Activated T-cell treated with anti-CD3 and anti-CD28 coated beads, Interleukin-2, amount 50 U/mL, for 24 hours (primary cell): ENCODE results near the gene TCF7L1.
"Not testable (repeated sequence)": the region's sequence is repeated elsewhere in the genome, so short reads cannot be mapped to it uniquely, and the experiment has no call there.

Experiments used
- DNase-seq: peaks from one replicate; pipeline ENCODE4 v3.0.0-alpha.2; 2020
- H3K27ac Mint-ChIP-seq: 2 replicates; pipeline ENCODE4 v1.8.0; 2020; ENCODE audit warnings: mild to moderate bottlenecking, mixed read lengths
- H3K27me3 Mint-ChIP-seq: 2 replicates; pipeline ENCODE4 v1.8.0; 2020; ENCODE audit warnings: mixed read lengths
- H3K36me3 Mint-ChIP-seq: 2 replicates; pipeline ENCODE4 v1.8.0; 2020; ENCODE audit warnings: low read depth, mixed read lengths
- H3K4me1 Mint-ChIP-seq: 2 replicates; pipeline ENCODE4 v1.8.0; 2020; ENCODE audit warnings: low read depth, mixed read lengths
- H3K4me3 Mint-ChIP-seq: 2 replicates; pipeline ENCODE4 v1.8.0; 2020; ENCODE audit warnings: mild to moderate bottlenecking, moderate library complexity, mixed read lengths
- H3K9me3 Mint-ChIP-seq: 2 replicates; pipeline ENCODE4 v1.8.0; 2020; ENCODE audit warnings: mixed read lengths

TCF7L1 gene

GRCh38 chr2:85323351-85323987, 190.3 kb downstream of the TCF7L1 start:
- Mint-ChIP-seq H3K36me3 (peaks cover 98% of the 10 kb centered on the region), H3K27me3 (no peaks in the 10 kb centered on the region), H3K4me1 (peaks cover 69% of the 10 kb centered on the region), H3K4me3 (peak overlapping the region; percentile 94), H3K9me3 (no peaks in the 10 kb centered on the region), H3K27ac (peak overlapping the region; percentile 98)
- no peak for DNase-seq

DNA sequence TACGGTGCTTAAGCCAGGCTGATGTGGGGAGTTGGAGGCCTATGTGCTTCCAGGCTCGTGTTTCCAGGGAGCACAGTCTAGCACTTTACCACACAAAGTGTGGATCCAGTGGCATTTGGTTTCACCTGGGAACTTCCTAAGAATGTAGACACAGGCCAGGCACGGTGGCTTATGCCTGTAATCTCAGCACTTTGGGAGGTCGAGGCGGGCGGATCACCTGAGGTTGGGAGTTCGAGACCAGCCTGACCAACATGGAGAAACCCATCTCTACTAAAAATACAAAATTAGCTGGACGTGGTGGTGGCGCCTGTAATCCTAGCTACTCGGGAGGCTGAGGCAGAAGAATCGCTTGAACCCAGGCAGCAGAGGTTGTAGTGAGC, 190.8 kb downstream of the TCF7L1 start:
- peak overlapping the region; percentile 98 for H3K27ac Mint-ChIP-seq
- peak overlapping the region; percentile 94 for H3K4me3 Mint-ChIP-seq
- H3K4me1 Mint-ChIP-seq, result peaks cover 68% of the 10 kb centered on the region
- DNase-seq, H3K27me3 Mint-ChIP-seq, H3K9me3 Mint-ChIP-seq: not testable (repeated sequence)
- H3K36me3 Mint-ChIP-seq, result peaks cover 95% of the 10 kb centered on the region

DNA sequence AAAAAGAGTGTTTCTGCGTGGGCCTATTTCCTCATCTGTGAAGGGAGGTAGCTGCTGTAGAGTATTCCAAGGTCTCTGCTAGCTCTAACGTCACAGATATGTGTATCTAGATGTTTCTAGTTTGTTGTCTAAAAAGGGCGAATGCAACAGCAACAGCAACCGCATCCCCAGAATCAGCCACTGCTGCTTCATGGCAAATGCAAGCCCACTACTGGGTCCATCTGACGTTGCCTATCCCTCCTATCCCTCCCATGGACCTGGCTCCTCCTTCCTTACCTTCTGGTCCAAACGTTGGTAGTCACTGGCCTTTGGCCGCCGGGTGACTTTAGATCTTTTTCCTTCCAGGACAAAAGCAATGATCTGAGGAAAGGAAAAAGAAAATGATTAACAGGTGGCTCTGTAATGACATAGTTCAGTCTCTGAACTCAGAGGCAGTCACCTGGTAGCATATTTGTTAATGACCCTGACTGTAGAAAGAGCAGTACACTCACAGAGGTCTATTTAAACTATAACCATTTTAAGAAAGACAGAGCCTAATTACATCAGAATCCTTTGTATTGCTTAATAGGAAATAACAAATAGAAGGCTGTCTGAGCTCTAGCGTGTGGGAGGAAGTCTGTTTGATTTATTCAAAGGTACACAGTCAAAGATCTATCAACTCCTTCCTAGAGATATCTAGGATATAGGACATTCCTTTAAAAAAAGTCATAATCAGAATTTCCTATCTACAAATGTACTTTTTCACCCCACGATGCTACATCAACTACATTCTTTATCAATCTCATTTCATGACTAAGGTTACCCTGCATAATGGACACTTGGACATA, 191.7 kb downstream of the TCF7L1 start:
- peaks cover 87% of the 10 kb centered on the region for H3K36me3 Mint-ChIP-seq
- H3K27me3 Mint-ChIP-seq, result no peaks in the 10 kb centered on the region

DNA sequence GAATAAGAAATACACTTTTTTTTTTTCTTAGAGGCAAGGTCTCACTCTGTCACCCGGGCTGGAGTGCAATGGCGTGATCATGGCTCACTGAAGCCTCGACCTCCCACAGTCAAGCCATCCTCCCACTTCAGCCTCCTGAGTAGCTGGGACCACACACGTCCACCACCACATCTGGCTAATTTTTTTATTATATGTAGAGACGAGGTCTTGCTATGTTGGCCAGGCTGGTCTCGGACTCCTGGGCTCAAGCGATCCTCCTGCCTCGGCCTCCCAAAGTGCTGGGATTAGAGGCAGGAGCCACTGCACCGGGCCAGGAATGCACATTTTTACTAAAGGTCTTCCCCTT, 192.2 kb downstream of the TCF7L1 start:
- Mint-ChIP-seq H3K27ac (peak overlapping the region; percentile 98), H3K4me3 (peak overlapping the region; percentile 94), H3K27me3 (no peaks in the 10 kb centered on the region), H3K36me3 (peaks cover 81% of the 10 kb centered on the region), H3K4me1 (peaks cover 59% of the 10 kb centered on the region), H3K9me3 (no peaks in the 10 kb centered on the region)
- DNase-seq, result no peak

More for the DNA sequence above, 191.7 kb downstream of the TCF7L1 start:
- Mint-ChIP-seq H3K27ac (peak overlapping the region; percentile 98), H3K4me1 (peaks cover 65% of the 10 kb centered on the region), H3K4me3 (peak overlapping the region; percentile 94), H3K9me3 (no peaks in the 10 kb centered on the region)
- DNase-seq, result no peak

DNA sequence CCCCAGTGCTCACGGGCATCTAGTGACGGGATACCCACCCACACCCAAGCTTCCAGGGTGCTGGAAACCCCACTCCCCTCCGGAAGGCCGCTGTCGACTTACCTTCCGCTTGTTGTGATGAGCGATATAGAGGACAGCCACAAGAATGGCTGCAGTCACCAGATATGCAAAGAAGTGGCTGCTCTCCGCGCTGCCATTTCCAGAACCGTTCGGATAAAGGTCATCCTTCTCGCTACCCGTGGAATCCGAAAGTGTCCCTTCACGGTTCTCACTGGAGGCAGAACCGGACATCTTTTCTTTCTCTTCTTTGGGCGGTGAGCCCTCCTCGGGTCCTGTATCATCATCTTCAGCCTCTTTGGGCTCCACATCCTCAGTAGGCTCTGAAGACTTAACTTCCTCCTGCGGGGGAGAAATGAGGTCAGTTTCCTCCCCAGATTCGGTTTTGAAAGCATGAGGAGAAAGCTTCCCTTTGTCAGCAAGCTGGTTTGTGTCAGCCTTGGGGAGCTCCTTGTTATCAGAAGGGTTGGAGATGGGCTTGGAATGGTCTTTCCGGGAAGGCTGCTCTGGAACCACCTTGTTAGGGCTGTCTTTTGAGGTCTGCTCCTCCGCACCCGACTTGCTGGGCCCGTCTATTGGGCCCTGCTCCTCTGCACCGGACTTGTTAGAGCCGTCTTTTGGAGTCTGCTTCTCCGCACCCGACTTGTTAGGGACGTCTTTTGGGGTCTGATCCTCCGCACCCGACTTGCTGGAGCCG, 193.4 kb downstream of the TCF7L1 start:
- Mint-ChIP-seq H3K4me3 (peak overlapping the region; percentile 94), H3K36me3 (peaks cover 69% of the 10 kb centered on the region), H3K9me3 (no peaks in the 10 kb centered on the region), H3K27ac (peak overlapping the region; percentile 98), H3K27me3 (no peaks in the 10 kb centered on the region), H3K4me1 (peaks cover 57% of the 10 kb centered on the region)
- peak; percentile 73 for DNase-seq

GRCh38 chr2:85327160-85327821, 194.1 kb downstream of the TCF7L1 start:
- Mint-ChIP-seq H3K4me3 (peak overlapping the region; percentile 94), H3K27ac (peak overlapping the region; percentile 98), H3K9me3 (no peaks in the 10 kb centered on the region), H3K27me3 (no peaks in the 10 kb centered on the region), H3K4me1 (peaks cover 52% of the 10 kb centered on the region), H3K36me3 (peaks cover 62% of the 10 kb centered on the region)
- no peak for DNase-seq

- H3K36me3 Mint-ChIP-seq, result peaks cover 55% of the 10 kb centered on the region
Measured at GRCh38 chr2:85327822-85328617, 194.8 kb downstream of the TCF7L1 start, which contains the start of gene TGOLN2. TGOLN2 (minus strand) TSS chr2:85327989; CDS start chr2:85327962, 27 bp downstream.

GRCh38 chr2:85329181-85329651, 196.0 kb downstream of the TCF7L1 start:
- no peak for DNase-seq
- H3K36me3 Mint-ChIP-seq, result peaks cover 43% of the 10 kb centered on the region
- H3K27ac Mint-ChIP-seq, result peak overlapping the region; percentile 57
- peak overlapping the region; percentile 94 for H3K4me3 Mint-ChIP-seq
- no peaks in the 10 kb centered on the region for H3K9me3 Mint-ChIP-seq
- H3K4me1 Mint-ChIP-seq, result peaks cover 35% of the 10 kb centered on the region
- no peaks in the 10 kb centered on the region for H3K27me3 Mint-ChIP-seq

More at GRCh38 chr2:85327822-85328617, 194.8 kb downstream of the TCF7L1 start, which contains the start of gene TGOLN2:
- peak within 1 kb of the TSS; percentile 98 for H3K27ac Mint-ChIP-seq
- H3K27me3 Mint-ChIP-seq, result no peaks in the 10 kb centered on the region
- DNase-seq, result peak; percentile 94
- H3K4me1 Mint-ChIP-seq, result peaks cover 45% of the 10 kb centered on the region
- H3K9me3 Mint-ChIP-seq, result no peaks in the 10 kb centered on the region
- peak within 1 kb of the TSS; percentile 94 for H3K4me3 Mint-ChIP-seq

DNA sequence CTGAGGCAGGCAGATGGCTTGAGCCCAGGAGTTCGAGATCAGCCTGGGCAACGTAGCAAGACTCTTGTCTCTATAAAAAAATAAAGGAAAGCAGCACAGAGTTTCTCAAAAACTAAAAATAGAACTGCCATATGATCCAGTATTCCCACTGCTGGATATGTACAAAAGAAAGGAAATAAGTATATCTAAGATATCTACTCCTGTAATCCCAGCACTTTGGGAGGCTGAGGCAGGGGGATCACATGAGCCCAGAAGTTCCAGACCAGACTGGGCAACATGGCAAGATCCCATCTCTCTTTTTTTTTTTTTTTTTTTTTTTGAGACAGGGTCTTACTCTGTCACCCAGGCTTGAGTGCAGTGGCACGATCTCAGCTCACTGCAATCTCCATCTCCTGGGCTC, 196.5 kb downstream of the TCF7L1 start:
- DNase-seq, H3K9me3 Mint-ChIP-seq, H3K27me3 Mint-ChIP-seq: not testable (repeated sequence)
- Mint-ChIP-seq H3K27ac (peak overlapping the region; percentile 57), H3K4me3 (peak overlapping the region; percentile 94), H3K4me1 (peaks cover 30% of the 10 kb centered on the region), H3K36me3 (peaks cover 38% of the 10 kb centered on the region)

DNA sequence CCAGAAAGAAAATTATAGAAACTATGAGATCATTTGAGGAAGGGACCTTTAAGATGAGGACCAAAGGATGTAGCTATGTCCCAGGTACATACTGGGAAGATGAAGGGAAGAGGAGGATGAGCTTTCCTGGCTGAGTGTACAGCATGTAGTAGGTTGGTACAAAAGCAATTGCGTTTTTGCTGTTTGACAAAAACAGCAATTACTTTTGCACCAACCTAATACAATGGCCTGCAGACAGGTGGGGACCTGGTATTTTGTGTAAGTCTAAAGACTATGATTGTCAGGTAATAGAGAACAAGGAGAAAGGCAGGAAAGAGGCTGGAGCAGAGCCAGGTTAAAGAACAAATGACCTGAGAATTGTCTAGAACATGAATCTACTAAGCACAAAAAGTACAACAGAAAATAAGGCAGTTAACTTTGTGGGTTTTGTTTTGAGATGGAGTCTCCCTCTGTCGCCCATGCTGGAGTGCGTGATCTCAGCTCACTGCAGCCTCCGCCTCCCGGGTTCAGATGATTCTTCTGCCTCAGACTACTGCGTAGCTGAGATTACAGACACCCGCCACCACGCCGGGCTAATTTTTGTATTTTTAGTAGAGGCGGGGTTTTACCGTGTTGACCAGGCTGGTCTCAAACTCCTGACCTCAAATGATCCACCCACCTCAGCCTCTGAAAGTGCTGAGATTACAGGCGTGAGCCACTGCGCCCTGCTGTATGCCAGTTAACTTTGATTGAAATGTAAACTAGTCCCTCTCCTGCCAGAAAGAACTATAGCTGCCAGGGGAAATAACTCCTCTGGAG, 197.8 kb downstream of the TCF7L1 start:
- Mint-ChIP-seq H3K27ac (peak overlapping the region; percentile 33), H3K4me1 (peaks cover 22% of the 10 kb centered on the region), H3K27me3 (no peaks in the 10 kb centered on the region), H3K36me3 (peaks cover 25% of the 10 kb centered on the region), H3K4me3 (no peak overlapping the region), H3K9me3 (no peaks in the 10 kb centered on the region)
- no peak for DNase-seq

DNA sequence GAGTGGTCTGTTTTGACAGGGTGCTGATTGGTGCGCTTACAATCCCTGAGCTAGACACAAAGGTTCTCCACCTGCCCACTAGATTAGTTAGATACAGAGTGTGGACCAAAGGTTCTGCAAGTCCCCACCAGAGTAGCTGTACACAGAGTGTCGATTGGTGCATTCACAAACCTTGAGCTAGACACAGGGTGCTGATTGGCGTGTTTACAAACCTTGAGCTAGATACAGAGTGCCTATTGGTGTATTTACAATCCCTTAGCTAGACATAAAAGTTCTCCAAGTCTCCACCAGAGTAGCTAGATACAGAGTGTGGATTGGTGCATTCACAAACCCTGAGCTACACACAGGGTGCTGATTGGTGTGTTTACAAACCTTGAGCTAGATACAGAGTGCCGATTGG, 200.7 kb downstream of the TCF7L1 start:
- peaks cover 18% of the 10 kb centered on the region for H3K4me1 Mint-ChIP-seq
- H3K27ac Mint-ChIP-seq, H3K27me3 Mint-ChIP-seq, DNase-seq, H3K36me3 Mint-ChIP-seq, H3K9me3 Mint-ChIP-seq, H3K4me3 Mint-ChIP-seq: not testable (repeated sequence)

DNA sequence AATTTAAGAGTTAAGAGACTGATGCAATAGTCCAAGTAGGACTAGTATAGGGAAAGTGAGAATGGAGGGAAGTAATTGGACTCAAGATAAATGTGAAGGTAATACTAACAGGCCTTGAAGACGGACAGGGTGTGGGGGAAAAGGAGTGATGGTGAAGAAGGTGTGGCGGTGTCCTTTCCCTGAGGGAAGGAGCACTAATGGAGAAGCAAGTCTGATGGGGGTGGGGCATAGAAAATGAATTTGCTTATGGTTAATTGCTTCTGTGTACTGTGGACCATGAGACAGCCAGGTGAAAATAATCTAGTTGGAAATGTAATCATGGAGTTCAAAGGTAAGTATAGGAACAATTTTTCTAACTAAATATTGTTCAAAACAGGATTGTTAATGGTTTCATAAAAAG, 201.7 kb downstream of the TCF7L1 start:
- DNase-seq, result no peak
- no peaks in the 10 kb centered on the region for H3K36me3 Mint-ChIP-seq
- H3K4me3 Mint-ChIP-seq, result no peak overlapping the region
- H3K27me3 Mint-ChIP-seq, result no peaks in the 10 kb centered on the region
- no peak overlapping the region for H3K27ac Mint-ChIP-seq
- H3K4me1 Mint-ChIP-seq, result peaks cover 11% of the 10 kb centered on the region
- H3K9me3 Mint-ChIP-seq, result no peaks in the 10 kb centered on the region
